HG02642 (cell line): ENCODE results near the gene VANGL2.
A peak's percentile ranks its signal among the peaks of the same experiment; 100 is the strongest.

ENCODE experiments used
- ATAC-seq: cut with Tn5 transposase; IDR thresholded peaks from one replicate; pipeline ENCODE4 v1.9.1; 2021; ENCODE audit warnings: mild to moderate bottlenecking; ENCODE audit not compliant: unreplicated experiment, poor library complexity

VANGL2 gene

DNA sequence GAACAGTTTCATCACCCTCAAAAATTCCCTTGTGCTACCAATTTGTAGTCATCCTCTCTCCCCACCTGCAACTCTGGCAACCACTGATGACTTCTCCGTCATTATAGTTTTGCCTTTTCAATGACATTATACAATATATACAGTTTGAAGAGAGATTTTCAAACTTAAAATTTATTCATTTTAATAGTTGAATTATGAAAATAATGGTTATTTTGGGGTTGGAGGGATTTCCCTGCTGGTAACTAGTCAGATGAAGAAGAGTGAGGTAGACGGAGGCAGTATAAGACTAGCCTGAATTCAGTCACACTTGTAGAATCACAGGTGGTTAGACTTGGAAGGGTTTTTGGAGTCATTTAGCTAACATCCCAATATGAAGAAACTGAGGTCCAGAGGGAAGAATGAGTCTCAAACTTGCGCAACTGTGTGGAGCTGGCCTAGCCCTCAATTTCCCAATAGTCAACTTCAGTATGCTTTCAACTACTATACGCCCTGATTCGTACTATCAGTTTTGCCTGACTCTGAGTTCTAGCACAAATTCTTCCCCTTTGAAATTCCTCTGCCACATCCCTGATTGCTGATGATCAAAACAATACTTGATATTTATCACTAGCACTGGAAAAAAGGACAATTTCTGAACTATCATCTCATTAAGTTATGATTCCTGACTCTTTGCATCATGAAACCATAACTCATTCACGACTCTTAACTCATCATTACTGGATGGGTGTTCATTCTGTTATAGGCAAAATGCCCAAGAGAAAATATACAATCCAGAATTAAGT, 54.2 kb downstream of the VANGL2 start:
- ATAC-seq, result peak; percentile 40

DNA sequence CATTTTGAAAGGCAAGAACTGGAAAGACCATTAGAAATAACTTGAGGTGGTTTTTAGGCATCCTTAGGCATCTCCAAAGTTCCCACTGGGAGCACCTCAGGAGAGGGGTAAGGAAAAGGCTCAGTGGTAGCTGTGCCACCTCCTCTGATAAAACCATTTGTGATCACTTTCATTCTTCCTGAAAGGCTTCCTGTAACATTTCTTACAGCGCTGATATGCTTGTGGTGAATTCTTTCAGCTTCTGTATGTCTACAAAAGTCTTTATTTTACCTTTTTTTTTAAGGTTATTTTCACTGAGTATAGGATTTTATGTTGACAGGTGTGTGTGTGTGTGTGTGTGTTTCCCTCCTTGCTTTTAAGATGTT, 54.8 kb downstream of the VANGL2 start:
- ATAC-seq, result no peak

DNA sequence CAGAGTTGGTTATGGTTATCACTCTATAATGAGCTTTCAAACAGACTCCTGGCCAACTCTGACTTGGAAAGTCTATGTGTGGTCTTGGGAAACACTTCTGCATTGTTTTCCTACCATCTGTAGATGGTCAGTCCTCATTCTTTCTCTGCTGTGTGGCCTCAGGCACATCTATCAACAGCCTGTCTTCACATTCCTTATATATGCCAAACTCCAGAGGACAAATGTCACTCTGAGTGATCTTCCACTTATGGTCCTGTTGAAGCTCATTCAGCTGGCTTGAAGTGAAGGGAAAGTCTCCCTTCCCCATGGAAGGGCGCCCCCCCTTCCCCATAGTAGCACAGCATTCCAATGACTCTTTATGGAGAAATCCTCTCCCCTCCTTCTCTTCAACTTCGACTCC, 58.7 kb downstream of the VANGL2 start:
- ATAC-seq, result no peak

DNA sequence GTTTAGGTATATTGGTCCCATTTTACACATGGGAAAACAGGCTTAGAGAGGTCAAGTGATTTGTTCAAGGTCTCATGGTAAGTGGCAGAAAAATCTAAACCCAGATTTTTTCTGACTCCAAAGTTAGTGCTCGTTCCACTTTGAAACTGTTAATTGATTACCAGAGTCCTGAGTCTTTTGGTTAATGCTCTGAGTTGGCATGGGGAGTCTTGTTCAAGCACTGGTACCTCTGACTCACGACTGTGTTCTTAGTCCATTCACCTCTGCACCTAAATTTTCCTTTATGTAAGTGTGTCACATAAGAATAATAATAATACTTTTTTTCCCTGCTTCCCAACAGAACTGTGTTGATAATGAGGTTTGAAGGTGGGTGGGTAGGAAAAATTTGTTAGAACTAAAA, 59.3 kb downstream of the VANGL2 start:
- no peak for ATAC-seq

DNA sequence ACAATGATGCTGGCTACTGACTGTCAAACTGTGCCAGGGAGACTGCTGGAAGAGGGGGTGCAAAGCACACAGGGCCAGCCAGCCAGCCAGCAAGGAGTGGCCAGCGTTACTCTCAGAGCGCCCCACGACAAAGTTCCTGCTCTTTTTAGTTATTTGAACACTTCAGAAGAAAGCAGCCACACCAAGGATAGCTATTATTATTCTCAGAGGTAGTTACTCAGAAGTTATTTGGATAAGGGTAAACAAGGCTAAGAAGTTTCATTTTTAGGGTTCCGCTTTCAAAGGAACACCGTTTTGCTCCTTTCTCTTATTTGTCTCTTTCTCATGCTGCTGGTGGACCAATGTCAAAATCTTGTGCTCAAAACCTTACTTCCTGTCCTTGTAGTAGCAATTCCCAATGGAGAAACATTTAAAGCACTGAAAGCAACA, 59.9 kb downstream of the VANGL2 start:
- ATAC-seq, result no peak

DNA sequence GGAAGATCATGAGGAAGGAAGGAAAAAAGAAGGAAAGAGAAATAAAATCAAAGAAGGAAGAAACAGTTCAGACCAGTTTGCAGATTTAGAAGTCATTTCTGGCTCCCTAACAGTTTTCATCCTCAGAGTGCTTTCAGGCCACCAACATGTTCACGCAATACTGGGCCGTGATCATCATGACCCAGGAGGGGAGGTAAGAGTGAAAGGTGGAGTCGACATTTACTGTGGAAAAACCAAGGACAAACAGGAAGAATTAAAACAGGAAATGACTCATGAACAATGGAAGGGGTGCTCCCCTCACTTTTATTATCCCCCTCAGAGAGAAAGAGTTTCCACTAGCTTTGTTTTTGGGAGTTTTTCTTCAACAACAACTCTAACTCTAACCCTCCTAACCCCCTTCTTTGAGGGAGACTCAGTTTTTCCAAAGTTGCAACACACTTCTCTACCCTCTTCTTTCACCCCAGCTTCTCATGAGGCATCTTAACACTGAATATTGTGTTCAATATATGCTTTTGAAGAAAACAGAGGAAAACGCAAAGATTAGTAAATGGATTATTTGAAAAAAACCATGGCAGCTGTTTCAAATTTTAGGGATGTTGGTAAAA, 60.4 kb downstream of the VANGL2 start:
- no peak for ATAC-seq

DNA sequence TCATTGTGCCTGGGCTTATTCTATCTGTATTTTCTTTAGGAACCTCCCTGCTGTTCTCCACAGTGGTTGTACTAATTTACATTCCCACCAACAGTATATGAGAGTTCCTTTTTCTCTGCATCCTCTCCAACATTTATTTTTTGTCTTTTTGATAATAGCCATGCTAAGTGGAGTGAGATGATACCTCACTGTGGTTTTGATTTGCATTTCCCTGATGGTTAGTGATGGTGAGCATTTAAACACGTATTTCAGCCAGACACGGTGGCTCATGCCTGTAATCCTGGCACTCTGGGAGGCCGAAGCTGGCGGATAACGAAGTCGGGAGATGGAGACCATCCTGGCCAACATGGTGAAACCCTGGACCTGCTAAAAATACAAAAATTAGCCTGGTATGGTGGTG, 64.8 kb downstream of the VANGL2 start:
- ATAC-seq, result no peak

DNA sequence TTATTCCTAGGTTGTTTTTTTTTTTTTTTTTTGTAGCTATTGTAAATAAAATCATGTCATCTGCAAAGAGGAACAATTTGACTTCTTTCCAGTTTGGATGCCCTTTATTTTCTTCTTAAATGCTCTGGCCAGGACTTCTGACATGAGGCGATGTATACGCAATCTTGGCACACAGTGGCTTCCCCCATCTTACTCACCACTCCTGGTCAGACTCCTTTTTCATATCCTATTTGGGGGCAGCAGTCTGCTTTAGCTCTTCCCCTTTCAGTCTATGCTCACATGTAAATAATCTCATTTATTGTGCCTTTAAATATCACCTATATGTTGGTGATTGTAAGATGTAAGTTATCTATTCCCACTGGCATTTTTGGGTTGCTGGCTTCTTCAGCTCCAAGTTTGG, 66.6 kb downstream of the VANGL2 start:
- ATAC-seq, result no peak

DNA sequence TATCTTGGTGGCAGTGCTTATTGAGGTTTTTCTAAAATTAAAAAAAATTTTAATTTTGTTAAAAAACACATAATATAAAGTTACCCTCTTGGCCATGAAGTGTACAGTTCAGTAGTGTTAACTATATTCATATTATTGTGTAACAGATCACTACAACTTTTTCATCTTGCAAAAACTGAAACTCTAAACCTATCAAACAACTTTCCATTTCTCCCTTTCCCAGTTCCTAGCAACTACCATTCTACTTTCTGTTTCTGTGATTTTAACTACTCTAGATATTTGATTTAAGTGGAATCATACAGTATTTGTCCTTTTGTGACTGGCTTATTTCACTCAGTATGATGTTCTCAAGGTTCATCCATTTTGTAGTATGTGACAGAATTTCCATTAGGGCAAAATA, 67.2 kb downstream of the VANGL2 start:
- no peak for ATAC-seq

DNA sequence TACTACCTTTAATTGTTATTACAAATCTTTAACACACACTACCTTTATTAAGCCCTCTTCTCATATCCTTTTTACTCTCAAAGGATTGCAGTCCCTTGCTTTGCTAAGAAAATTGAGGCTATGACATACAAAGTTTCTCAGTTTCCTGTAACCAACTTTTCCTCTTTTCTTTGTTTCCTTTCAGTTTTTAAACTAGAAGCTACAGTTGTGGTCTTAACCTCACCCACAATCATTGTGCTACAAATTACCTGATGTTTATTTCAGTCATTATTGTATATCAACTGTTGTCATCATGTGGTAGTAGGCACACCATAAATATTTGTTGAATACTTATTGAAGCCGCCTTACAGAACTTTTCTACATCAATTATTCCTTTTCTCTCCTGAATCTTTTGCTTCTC, 70.9 kb downstream of the VANGL2 start:
- ATAC-seq, result no peak

DNA sequence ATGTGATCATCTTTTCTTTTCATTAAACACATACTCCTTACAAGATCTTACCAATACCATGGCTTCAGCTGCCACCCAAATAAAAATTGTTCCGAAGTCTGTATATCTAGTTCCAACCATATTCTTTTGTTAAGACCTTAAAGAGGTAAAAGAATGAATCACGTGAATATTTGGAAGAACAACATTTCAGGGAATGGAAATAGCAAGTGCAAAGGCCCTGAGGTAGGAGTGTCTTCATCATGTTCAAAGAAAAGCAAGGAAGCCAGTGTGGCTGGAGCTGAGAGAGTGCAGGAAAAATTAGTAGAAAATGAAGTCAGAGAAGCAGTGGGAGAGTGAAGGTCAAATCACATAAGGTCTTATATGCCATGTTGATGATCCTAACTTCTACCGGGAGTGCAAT, 71.7 kb downstream of the VANGL2 start:
- ATAC-seq, result no peak

DNA sequence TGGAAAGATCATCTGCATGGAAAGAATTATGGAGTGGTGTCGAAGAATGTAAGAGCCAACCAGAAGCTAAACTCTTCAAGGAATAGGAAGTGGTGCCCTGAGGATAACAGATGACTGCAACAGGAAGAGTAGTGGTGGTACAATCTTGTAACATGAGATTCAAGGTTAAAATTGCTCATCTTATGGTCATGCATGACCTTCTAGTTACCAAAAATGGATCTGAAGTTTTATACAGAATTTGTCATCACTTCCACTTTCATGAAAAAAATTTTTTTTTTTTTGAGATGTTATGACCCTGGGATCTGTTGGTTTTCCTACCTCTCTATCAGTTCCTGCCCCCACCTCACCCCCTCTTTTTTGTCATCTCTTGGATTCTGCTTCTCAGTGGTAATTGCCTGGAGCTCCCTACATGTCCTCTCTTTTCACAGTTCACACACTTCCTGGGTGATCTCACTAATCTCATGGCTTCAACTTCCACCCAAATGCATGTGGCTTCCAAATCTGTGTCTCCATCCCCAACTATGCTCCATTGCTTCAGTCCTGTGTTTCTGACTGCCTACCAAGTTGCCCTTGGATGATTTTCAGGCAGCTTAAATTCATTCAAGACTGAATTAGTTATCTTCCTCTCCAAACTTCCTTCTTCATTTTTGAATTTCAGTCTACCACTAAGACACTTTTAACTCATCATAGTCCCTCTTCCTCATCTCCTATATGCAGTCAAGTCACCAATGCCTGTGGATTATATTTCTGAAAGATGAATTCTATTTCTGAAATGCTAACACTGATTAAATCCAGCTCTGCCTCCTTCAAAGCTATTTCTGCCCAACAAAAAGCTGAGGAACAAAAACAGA, 74.3 kb downstream of the VANGL2 start:
- peak; percentile 44 for ATAC-seq
